Stimulated activated effector memory CD8-positive, alpha-beta T cell treated with anti-CD3 and anti-CD28 coated beads, Interleukin-12 subunit alpha, Interleukin-12 subunit beta, amount 100 ng/mL, for 72 hours (primary cell): ENCODE data around the gene ASIC4.

Experiments used
- ATAC-seq: fragments of 150-1000 bp; cut with Tn5 transposase; 2 replicates; pipeline ENCODE4 v1.10.0; 2021
- DNase-seq, 2 donors: peaks; one replicate each; pipeline ENCODE4 v3.0.0; 2021 to 2022; ENCODE audit warnings: low spot score in 2 of 2
- H3K27ac Mint-ChIP-seq: one replicate; pipeline ENCODE4 v1.8.0; 2022; ENCODE audit warnings: mild to moderate bottlenecking, mixed read lengths
- H3K36me3 Mint-ChIP-seq: one replicate; pipeline ENCODE4 v1.8.0; 2022; ENCODE audit warnings: mild to moderate bottlenecking, mixed read lengths
- H3K4me1 Mint-ChIP-seq: one replicate; pipeline ENCODE4 v1.8.0; 2022; ENCODE audit warnings: mixed read lengths
- H3K4me3 Mint-ChIP-seq: one replicate; pipeline ENCODE4 v1.8.0; 2022; ENCODE audit warnings: mild to moderate bottlenecking, mixed read lengths
- H3K9me3 Mint-ChIP-seq: one replicate; pipeline ENCODE4 v1.8.0; 2022; ENCODE audit warnings: mixed read lengths

ASIC4 gene

DNA sequence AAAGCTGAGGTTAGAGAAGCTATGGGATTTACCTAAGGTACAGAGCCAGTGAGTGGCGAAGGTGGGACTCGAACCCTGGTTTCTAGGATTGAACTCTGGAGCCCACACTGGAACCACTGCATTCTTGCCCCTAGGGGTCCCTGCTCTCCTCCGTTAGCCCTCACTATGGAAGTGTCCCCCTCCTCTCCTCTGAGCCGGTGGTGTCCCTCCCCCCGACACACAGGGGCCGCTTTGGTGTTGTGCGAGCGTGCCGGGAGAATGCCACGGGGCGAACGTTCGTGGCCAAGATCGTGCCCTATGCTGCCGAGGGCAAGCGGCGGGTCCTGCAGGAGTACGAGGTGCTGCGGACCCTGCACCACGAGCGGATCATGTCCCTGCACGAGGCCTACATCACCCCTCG, 24.1 kb upstream of the ASIC4 start:
- no peaks in the 10 kb centered on the region for H3K36me3 Mint-ChIP-seq
- H3K27ac Mint-ChIP-seq: no peak overlapping the region
- ATAC-seq: no peak
- no peak for DNase-seq
- H3K4me3 Mint-ChIP-seq: no peak overlapping the region
- no peaks in the 10 kb centered on the region for H3K9me3 Mint-ChIP-seq
- no peaks in the 10 kb centered on the region for H3K4me1 Mint-ChIP-seq

DNA sequence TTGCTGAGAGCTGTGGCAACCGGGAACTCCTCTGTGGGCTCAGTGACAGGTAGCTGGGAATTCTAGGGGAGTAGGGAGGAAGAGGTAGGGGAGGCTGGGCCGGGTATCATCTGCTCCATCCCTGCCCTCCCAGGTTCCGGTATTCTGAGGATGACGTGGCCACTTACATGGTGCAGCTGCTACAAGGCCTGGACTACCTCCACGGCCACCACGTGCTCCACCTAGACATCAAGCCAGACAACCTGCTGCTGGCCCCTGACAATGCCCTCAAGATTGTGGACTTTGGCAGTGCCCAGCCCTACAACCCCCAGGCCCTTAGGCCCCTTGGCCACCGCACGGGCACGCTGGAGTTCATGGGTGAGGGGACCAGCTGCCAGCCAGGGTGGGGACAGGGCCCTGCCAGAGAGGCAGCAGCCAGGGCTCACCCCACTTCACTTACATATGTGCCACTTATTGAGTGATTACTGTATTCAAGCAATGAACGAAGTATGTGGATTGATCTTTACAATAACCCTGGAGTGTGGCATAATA, 23.6 kb upstream of the ASIC4 start:
- Mint-ChIP-seq H3K4me1 (no peaks in the 10 kb centered on the region), H3K9me3 (no peaks in the 10 kb centered on the region), H3K27ac (no peak overlapping the region), H3K36me3 (no peaks in the 10 kb centered on the region), H3K4me3 (no peak overlapping the region)
- DNase-seq (no peak), ATAC-seq (no peak)

- Mint-ChIP-seq H3K27ac (no peak overlapping the region), H3K36me3 (no peaks in the 10 kb centered on the region)
Measured at GRCh38 chr2:219491278-219491963, 22.9 kb upstream of the ASIC4 start.

DNA sequence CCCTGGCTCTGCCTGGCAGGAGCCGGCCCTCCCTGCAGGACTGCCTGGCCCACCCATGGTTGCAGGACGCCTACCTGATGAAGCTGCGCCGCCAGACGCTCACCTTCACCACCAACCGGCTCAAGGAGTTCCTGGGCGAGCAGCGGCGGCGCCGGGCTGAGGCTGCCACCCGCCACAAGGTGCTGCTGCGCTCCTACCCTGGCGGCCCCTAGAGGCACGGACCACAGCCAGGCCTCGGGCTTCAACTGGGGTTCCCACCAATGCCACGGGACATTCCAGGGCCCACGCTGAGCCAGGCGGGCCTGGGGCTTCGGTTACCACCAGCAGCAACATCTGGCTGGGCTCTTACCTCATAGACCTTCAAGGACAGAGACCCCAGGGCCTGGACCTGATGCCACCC, 21.7 kb upstream of the ASIC4 start:
- no peaks in the 10 kb centered on the region for H3K9me3 Mint-ChIP-seq
- H3K27ac Mint-ChIP-seq: no peak overlapping the region
- ATAC-seq (no peak), DNase-seq (no peak)
- H3K4me1 Mint-ChIP-seq: peaks cover 15% of the 10 kb centered on the region
- H3K36me3 Mint-ChIP-seq: no peaks in the 10 kb centered on the region
- H3K4me3 Mint-ChIP-seq: no peak overlapping the region

More at GRCh38 chr2:219491278-219491963, 22.9 kb upstream of the ASIC4 start:
- DNase-seq: no peak
- Mint-ChIP-seq H3K9me3 (no peaks in the 10 kb centered on the region), H3K4me1 (peaks cover 3% of the 10 kb centered on the region), H3K4me3 (no peak overlapping the region)
- ATAC-seq: no peak

DNA sequence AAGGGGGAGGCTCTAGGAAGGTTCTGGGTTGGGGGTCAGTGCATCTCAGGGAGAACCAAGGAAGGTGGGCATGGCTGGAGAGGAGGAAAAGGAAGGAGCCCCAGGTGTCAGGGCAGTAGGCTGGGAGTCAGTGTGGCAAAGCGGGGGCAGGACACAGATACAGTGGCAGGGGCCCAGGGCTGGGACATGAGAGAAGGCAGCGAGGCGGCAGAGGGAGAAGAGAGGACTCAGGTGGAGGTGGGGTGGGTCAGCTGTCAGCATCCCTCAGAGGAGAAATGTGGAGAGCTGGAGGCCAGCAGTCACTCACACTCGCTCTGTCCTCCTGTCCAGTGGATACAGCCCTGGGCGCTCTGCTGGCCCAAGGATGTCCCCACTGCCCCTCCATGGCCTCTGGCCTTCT, 21.2 kb upstream of the ASIC4 start:
- Mint-ChIP-seq H3K36me3 (peaks cover 2% of the 10 kb centered on the region), H3K4me3 (no peak overlapping the region), H3K4me1 (peaks cover 20% of the 10 kb centered on the region), H3K9me3 (no peaks in the 10 kb centered on the region), H3K27ac (no peak overlapping the region)
- DNase-seq: no peak
- ATAC-seq: no peak

DNA sequence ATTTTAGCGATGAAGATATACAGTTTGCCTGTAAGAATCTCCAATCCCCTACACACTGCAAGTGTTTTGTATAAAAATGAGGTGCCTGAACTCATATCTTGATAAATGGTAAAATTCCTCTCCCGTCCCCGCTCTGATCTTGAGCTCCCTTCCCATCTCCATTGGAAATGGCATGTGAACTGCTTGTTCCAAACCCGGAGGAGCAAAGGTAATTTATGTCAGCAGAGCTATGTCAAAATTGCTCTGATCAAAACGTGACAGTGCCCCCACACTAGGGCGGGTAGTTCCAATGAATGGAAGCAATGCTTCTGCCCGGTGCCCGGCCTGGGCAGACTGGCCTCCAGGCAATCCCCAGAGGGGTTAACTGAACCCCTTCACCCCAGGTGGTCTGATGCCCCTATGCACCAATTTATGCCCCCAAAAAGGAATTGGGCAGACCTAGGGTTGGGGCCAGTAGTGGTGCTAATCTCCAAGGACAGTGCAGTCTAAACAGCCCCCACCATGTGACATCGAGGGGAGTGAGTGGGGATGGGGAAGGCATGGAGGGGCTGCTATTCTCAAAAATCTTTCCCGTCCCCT, 19.2 kb upstream of the ASIC4 start:
- Mint-ChIP-seq H3K36me3 (peaks cover 10% of the 10 kb centered on the region), H3K4me1 (peaks cover 40% of the 10 kb centered on the region), H3K4me3 (no peak overlapping the region), H3K27ac (no peak overlapping the region), H3K9me3 (no peaks in the 10 kb centered on the region)
- DNase-seq: no peak
- no peak for ATAC-seq

DNA sequence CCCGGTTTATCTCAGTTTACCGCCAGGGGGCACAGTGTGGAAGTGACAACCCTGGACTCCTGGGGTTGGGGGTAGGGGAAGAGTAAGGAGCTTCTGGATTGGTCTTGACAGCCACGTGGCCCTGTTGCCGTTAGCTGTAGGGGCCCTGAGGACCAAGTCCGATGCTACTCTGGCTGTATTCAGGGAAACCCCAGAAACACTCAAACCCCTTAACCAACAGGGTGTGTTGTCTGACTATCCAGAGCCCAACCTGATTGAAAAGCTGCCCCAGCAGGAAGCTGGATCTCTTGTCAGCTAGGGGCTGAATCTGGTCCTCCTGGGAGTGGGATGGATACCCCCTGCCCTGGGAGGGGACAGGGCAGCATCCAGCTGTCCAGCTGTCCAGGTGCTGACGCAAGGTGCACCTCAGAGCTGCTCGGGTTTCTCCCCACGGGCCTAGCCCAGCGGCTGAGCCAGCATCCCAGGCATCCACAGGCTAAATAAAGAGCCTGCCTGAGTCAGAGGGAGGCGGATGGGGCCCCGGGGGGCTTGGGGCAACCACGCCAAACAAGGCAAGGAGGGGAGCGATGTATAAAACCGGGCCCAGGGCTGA, 18.7 kb upstream of the ASIC4 start:
- Mint-ChIP-seq H3K36me3 (peaks cover 10% of the 10 kb centered on the region), H3K4me1 (peaks cover 45% of the 10 kb centered on the region), H3K4me3 (no peak overlapping the region), H3K9me3 (no peaks in the 10 kb centered on the region), H3K27ac (no peak overlapping the region)
- peak; percentile 29 to 73 for DNase-seq
- ATAC-seq: peak; percentile 19

DNA sequence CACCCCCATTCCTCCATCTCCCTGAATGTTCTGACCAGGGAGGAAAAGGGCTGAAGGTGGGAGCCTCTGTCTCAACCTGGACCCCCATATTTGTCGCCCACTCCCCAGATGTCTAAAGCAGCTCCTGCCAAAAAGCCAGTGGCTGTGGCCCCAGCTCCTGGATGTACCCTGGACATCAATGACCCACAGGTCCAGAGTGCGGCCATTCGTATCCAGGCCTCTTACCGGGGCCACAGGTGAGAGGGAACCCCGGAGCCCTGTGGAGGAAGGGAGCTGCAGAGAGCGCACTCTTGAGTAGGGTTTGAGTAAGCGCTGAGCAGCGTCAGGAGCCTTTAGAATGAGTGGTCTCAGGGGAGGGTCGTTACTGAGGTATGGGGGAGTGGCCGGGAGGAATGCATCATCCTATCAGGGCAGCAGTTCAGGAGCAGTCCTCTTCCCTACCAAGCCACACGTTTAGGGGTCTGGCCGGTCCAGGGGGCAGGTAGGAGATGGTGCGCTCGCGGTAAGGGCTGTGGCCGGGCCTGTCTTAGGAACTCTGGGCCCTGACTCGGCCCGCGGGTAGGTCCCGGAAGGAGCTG, 17.9 kb upstream of the ASIC4 start:
- no peak overlapping the region for H3K27ac Mint-ChIP-seq
- H3K36me3 Mint-ChIP-seq: peaks cover 10% of the 10 kb centered on the region
- H3K4me3 Mint-ChIP-seq: peak overlapping the region; percentile 98
- DNase-seq (no peak), ATAC-seq (no peak)
- H3K9me3 Mint-ChIP-seq: no peaks in the 10 kb centered on the region
- peaks cover 47% of the 10 kb centered on the region for H3K4me1 Mint-ChIP-seq

DNA sequence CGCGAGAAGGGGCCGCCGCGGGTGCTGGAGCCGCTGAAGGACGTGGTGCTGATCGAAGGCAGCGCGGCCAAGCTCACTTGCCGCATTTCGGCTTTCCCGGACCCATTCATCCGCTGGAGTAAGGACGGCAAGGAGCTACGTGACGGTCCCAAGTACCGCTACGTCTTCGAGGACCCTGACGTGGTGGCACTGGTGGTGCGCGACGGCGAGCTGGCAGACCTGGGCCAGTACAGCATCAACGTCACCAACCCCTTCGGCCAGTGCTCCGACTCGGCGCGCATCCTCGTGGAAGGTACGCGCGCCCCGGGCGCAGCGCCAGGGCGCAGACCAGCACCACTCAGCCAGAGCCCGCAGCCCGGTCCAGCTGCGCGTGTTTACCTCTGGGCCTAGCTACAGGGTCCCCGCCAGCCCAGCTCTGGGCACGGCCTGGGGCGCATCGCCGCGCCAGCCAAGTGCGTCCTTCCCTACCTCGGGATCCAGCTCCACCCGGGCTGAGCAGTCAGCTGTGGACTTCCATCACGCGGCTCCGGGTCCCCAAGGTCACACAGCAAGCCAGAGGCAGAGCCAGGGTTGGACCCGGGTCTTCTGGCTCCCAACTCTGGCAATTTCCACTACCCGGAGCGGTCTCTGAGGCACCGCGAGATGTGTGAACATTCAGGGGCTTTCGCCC, 17.3 kb upstream of the ASIC4 start:
- Mint-ChIP-seq H3K4me3 (peak overlapping the region; percentile 98), H3K4me1 (peaks cover 54% of the 10 kb centered on the region), H3K27ac (no peak overlapping the region), H3K36me3 (peaks cover 10% of the 10 kb centered on the region), H3K9me3 (no peaks in the 10 kb centered on the region)
- DNase-seq (no peak), ATAC-seq (no peak)

DNA sequence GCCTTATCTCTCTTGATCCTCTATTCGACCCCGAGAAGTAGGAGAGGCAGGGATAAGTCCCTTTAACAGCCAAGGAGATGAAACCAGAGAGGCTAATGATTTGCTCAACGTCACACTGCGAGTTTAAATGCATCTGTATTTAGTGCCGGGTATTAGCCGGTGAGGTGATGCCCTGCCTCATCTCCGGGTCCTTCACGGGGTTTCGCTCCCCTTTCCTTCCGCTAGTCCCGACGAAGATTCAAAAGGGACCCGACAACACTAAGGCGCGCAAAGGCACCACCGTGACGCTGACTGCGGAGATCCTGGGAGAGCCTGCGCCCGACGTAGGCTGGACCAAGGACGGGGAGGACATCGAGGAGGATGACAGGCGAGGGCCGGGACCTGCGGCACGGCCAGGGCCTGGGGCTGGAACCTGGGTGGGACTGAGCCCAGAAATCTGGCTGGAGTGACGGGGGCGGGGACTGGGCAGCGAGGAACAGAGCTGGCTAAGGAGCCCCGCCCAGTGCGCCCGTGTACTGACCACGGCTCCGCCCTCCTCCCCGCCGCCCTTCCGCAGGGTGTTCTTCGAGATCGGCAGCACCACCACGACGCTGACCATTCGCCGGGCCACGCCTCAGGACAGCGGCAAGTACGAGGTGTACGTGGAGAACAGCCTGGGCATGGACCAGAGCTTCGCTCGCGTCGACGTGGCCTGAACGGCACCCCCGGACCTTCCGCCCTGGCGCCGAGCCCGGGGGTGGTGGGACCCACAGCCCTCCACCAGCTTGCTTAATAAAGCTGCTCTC, 16.6 kb upstream of the ASIC4 start:
- peaks cover 55% of the 10 kb centered on the region for H3K4me1 Mint-ChIP-seq
- peak; percentile 45 to 74 for DNase-seq

DNA sequence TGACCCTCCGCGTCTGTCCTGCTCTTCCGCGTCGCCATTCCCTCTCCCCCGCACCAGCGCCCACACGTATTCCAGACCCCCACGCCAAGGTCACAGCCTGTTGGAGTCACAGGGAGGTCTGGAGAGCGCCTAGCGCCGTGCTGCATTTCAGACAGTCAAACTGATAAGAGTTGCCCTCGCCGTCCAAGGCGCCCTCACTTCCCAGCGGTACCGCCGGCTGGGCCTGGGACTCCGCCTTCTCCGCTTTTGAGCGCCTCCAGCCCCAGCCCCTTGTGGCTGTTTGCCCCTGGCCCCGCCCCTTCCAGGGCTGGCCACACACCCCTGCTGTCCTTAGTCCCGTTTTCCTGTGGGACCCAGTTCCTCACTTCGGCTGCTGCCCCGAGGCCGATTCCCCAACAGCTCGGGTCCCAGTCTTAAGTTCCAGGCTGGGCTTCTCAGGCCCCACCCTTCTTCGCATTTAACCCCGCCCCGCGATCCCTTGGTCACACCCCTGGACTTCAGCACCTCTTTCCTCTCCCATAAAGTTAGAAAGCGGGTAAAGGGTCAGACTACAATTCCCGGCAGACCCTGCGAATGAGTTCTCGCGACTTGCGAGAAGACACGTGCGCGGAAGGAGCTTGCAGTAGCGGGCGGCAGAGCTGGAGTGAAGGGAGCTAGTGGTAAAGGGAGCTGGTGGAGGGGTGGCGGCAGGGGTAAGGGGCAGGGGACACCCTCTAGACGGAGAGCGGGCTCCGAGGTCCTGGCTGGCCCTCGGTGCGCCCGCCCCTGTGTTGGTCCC, 15.8 kb upstream of the ASIC4 start, which contains the start of gene GMPPA:
Gene GMPPA (plus strand): TSS at position 612 of the 778 bp plus-strand sequence. CDS start 1,085 bp downstream, outside the sequence.
- DNase-seq (peak; percentile 83 to 96), ATAC-seq (peak; percentile 94)
- peaks cover 21% of the 10 kb centered on the region for H3K36me3 Mint-ChIP-seq
- peak within 1 kb of the TSS; percentile 98 for H3K4me3 Mint-ChIP-seq
- H3K27ac Mint-ChIP-seq: peak within 1 kb of the TSS; percentile 93
- H3K9me3 Mint-ChIP-seq: no peaks in the 10 kb centered on the region
- peaks cover 55% of the 10 kb centered on the region for H3K4me1 Mint-ChIP-seq

More for the DNA sequence above, 16.6 kb upstream of the ASIC4 start:
- peaks cover 13% of the 10 kb centered on the region for H3K36me3 Mint-ChIP-seq
- peak; percentile 52 for ATAC-seq
- no peak overlapping the region for H3K27ac Mint-ChIP-seq
- peak overlapping the region; percentile 98 for H3K4me3 Mint-ChIP-seq
- no peaks in the 10 kb centered on the region for H3K9me3 Mint-ChIP-seq

DNA sequence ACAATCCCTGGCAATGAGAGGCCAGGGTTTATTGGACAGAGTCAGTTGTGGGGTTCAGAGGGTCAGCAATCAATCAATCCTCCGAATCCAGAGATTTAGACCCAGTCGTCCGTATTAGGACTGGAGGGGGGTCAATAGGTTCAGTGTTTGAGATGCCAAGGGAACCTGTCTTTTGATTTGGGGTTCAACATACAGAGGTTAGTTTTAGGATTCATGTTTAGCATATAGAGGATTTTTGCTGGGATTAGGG, 15.3 kb upstream of the ASIC4 start:
- peak overlapping the region; percentile 93 for H3K27ac Mint-ChIP-seq
- no peaks in the 10 kb centered on the region for H3K9me3 Mint-ChIP-seq
- H3K36me3 Mint-ChIP-seq: peaks cover 21% of the 10 kb centered on the region
- H3K4me3 Mint-ChIP-seq: peak overlapping the region; percentile 98
- DNase-seq (no peak), ATAC-seq (no peak)
- H3K4me1 Mint-ChIP-seq: peaks cover 55% of the 10 kb centered on the region

GRCh38 chr2:219499555-219499954, 14.7 kb upstream of the ASIC4 start:
- Mint-ChIP-seq H3K4me1 (peaks cover 55% of the 10 kb centered on the region), H3K4me3 (peak overlapping the region; percentile 98), H3K36me3 (peaks cover 27% of the 10 kb centered on the region), H3K27ac (peak overlapping the region; percentile 93), H3K9me3 (no peaks in the 10 kb centered on the region)
- DNase-seq: no peak
- ATAC-seq: no peak

GRCh38 chr2:219500135-219500534, 14.1 kb upstream of the ASIC4 start:
- peaks cover 32% of the 10 kb centered on the region for H3K36me3 Mint-ChIP-seq
- ATAC-seq (no peak), DNase-seq (no peak)
- H3K9me3 Mint-ChIP-seq: no peaks in the 10 kb centered on the region
- H3K27ac Mint-ChIP-seq: peak overlapping the region; percentile 93
- peak overlapping the region; percentile 98 for H3K4me3 Mint-ChIP-seq
- peaks cover 55% of the 10 kb centered on the region for H3K4me1 Mint-ChIP-seq
